Activated CD8-positive, alpha-beta memory T cell treated with anti-CD3 and anti-CD28 coated beads, Interleukin-2, amount 10 ng/mL, durations not matched to agents 7 days and 5 days (primary cell): ENCODE results near the gene SOX10. TPM values are rescaled to one million over a fixed set of nuclear protein-coding genes. Genes with fewer than 3 reads are reported as not detected.

Experiments
- ATAC-seq: fragments of 150-1000 bp; cut with Tn5 transposase; one replicate; pipeline ENCODE4 v1.10.0; 2021; ENCODE audit warnings: moderate library complexity
- CTCF ChIA-PET: fragments of 350-600 bp; sonication (Branson Sonifier 250); formaldehyde crosslinking; loops from one replicate; lab custom pipeline; 2021; ENCODE audit warnings: antibody characterized with exemption; lab: Charles Lee
- DNase-seq: peaks from one replicate; pipeline ENCODE4 v3.0.0-alpha.2; 2020
- H3K27ac Mint-ChIP-seq: one replicate; pipeline ENCODE4 v1.8.0; 2021; ENCODE audit warnings: mild to moderate bottlenecking, mixed read lengths
- H3K27me3 Mint-ChIP-seq: one replicate; pipeline ENCODE4 v1.8.0; 2021; ENCODE audit warnings: mixed read lengths
- H3K36me3 Mint-ChIP-seq: one replicate; pipeline ENCODE4 v1.8.0; 2021; ENCODE audit warnings: mild to moderate bottlenecking, mixed read lengths
- H3K4me1 Mint-ChIP-seq: one replicate; pipeline ENCODE4 v1.8.0; 2021; ENCODE audit warnings: mixed read lengths
- H3K4me3 Mint-ChIP-seq: one replicate; pipeline ENCODE4 v1.8.0; 2021; ENCODE audit warnings: mild to moderate bottlenecking, moderate library complexity, mixed read lengths
- H3K9me3 Mint-ChIP-seq: one replicate; pipeline ENCODE4 v1.8.0; 2022; ENCODE audit warnings: low read depth, mixed read lengths
- microRNA-seq: library from miRNA; unstranded; fragments of <30 nt; microRNA quantifications from one replicate; pipeline ENCODE4 v1.2.0, GENCODE V29; 2022
- total RNA-seq, 2 experiments: library from RNA; stranded (reverse); gene quantifications; one replicate each; pipeline ENCODE4 v1.2.3, GENCODE V29; 2021

SOX10 gene
- total RNA-seq, 2 experiments from 2014 or later, result not detected

DNA sequence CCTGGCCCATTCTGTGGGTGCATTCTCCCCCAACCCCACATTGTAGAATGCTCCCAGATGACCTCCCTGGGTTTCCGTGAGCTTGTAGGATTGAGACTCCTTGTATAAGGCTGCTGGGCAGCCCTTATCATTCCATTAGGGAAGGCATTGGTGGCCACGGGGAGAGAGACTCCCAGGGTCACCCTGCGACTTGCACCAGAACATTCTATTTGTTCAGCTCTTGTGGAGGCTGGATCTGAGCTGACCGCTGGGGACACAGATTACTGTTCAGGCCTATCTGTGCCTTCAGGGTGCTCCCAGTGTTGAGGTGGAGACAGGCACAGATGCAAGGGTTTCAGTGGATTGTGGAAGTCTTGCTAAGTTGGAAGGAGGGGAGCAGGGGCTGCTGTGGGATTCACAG, 60.4 kb downstream of the SOX10 start:
- Mint-ChIP-seq H3K4me3 (no peak overlapping the region), H3K4me1 (peaks cover 5% of the 10 kb centered on the region), H3K36me3 (peaks cover 2% of the 10 kb centered on the region), H3K27ac (no peak overlapping the region), H3K9me3 (no peaks in the 10 kb centered on the region), H3K27me3 (no peaks in the 10 kb centered on the region)
- no peak for ATAC-seq
- CTCF ChIA-PET, result interaction anchor here (1.9 kb wide), 1 partner anchor 10 kb away, joined by 5 read pairs; no protein-coding TSS in a partner anchor
- no peak for DNase-seq

Small RNAs within 50 kb of the gene (microRNA-seq; reads per million reads assigned to microRNA genes)
- not detected for gene MIR4534
- gene MIR6820, result 2.6 reads per million

Other genes starting within 250 kb of the SOX10 start
- 10 to 100 TPM; 14.9 to 18.3 TPM for gene GCAT, start 176.6 kb downstream of the SOX10 start, total RNA-seq
- gene GALR3, start 161.2 kb downstream of the SOX10 start, total RNA-seq, result not detected
- gene ANKRD54, start 140.2 kb downstream of the SOX10 start, total RNA-seq, result 10 to 100 TPM; 27.2 to 31.2 TPM
- gene EIF3L, start 135.1 kb downstream of the SOX10 start, total RNA-seq, result 100 to 1,000 TPM; 218 to 370 TPM
- 10 to 100 TPM; 19.7 to 23.1 TPM for gene MICALL1, start 78.3 kb downstream of the SOX10 start, total RNA-seq
- gene C22orf23, start 31.0 kb downstream of the SOX10 start, total RNA-seq, result under 1 TPM in 1 of 2 experiments, not detected in 1; 0.21 TPM
- gene POLR2F, start 30.9 kb downstream of the SOX10 start, total RNA-seq, result 10 to 100 TPM; 77.4 to 81.0 TPM
- 10 to 100 TPM; 12.5 to 15.9 TPM for gene PICK1, start 72.8 kb upstream of the SOX10 start, total RNA-seq
- not detected for gene SLC16A8, start 99.6 kb upstream of the SOX10 start, total RNA-seq
- under 1 TPM; 0.37 to 0.70 TPM for gene BAIAP2L2, start 126.1 kb upstream of the SOX10 start, total RNA-seq
- gene PLA2G6, start 197.3 kb upstream of the SOX10 start, total RNA-seq, result 10 to 100 TPM; 41.1 to 71.4 TPM
- gene MAFF, start 217.4 kb upstream of the SOX10 start, total RNA-seq, result 1 to 10 TPM; 6.6 to 7.8 TPM